Nephron progenitor cell (in vitro differentiated cells): Measurements from ENCODE around the gene RPL13A.
"Not testable (repeated sequence)": the region's sequence is repeated elsewhere in the genome, so short reads cannot be mapped to it uniquely, and the experiment has no call there.

Experiments used
- DNase-seq: peaks from one replicate; pipeline ENCODE4 v3.0.0; 2021
- H3K27ac Mint-ChIP-seq: 2 replicates; pipeline ENCODE4 v1.8.0; 2021; ENCODE audit warnings: mild to moderate bottlenecking, moderate library complexity, mixed read lengths
- H3K27me3 Mint-ChIP-seq: 2 replicates; pipeline ENCODE4 v1.8.0; 2021; ENCODE audit warnings: mild to moderate bottlenecking, low read depth, mixed read lengths; ENCODE audit not compliant: poor library complexity
- H3K36me3 Mint-ChIP-seq: 2 replicates; pipeline ENCODE4 v1.8.0; 2021; ENCODE audit warnings: low read depth, mixed read lengths
- H3K4me1 Mint-ChIP-seq: 2 replicates; pipeline ENCODE4 v1.8.0; 2021; ENCODE audit warnings: mixed read lengths
- H3K4me3 Mint-ChIP-seq: 2 replicates; pipeline ENCODE4 v1.8.0; 2021; ENCODE audit warnings: mild to moderate bottlenecking, moderate library complexity, mixed read lengths
- H3K9me3 Mint-ChIP-seq: 2 replicates; pipeline ENCODE4 v1.8.0; 2021; ENCODE audit warnings: mild to moderate bottlenecking, moderate library complexity, mixed read lengths
- TF ChIP-seq, protein P1 (sequence below): fragments of 200-600 bp; sonication (generic); IDR thresholded peaks from 2 replicates; pipeline ENCODE4 v1.5.0; 2021; ENCODE audit warnings: antibody characterized with exemption

Gene RPL13A

GRCh38 chr19:49468746-49469447 is 18.5 kb upstream of the RPL13A start:
- Mint-ChIP-seq H3K27me3 (peaks cover 6% of the 10 kb centered on the region), H3K9me3 (no peaks in the 10 kb centered on the region), H3K36me3 (peaks cover 14% of the 10 kb centered on the region), H3K4me3 (no peak overlapping the region), H3K4me1 (peaks cover 8% of the 10 kb centered on the region), H3K27ac (no peak overlapping the region)
- TF ChIP-seq, protein P1, sequence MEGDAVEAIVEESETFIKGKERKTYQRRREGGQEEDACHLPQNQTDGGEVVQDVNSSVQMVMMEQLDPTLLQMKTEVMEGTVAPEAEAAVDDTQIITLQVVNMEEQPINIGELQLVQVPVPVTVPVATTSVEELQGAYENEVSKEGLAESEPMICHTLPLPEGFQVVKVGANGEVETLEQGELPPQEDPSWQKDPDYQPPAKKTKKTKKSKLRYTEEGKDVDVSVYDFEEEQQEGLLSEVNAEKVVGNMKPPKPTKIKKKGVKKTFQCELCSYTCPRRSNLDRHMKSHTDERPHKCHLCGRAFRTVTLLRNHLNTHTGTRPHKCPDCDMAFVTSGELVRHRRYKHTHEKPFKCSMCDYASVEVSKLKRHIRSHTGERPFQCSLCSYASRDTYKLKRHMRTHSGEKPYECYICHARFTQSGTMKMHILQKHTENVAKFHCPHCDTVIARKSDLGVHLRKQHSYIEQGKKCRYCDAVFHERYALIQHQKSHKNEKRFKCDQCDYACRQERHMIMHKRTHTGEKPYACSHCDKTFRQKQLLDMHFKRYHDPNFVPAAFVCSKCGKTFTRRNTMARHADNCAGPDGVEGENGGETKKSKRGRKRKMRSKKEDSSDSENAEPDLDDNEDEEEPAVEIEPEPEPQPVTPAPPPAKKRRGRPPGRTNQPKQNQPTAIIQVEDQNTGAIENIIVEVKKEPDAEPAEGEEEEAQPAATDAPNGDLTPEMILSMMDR = no peak
- DNase-seq = peak; percentile 64

DNA sequence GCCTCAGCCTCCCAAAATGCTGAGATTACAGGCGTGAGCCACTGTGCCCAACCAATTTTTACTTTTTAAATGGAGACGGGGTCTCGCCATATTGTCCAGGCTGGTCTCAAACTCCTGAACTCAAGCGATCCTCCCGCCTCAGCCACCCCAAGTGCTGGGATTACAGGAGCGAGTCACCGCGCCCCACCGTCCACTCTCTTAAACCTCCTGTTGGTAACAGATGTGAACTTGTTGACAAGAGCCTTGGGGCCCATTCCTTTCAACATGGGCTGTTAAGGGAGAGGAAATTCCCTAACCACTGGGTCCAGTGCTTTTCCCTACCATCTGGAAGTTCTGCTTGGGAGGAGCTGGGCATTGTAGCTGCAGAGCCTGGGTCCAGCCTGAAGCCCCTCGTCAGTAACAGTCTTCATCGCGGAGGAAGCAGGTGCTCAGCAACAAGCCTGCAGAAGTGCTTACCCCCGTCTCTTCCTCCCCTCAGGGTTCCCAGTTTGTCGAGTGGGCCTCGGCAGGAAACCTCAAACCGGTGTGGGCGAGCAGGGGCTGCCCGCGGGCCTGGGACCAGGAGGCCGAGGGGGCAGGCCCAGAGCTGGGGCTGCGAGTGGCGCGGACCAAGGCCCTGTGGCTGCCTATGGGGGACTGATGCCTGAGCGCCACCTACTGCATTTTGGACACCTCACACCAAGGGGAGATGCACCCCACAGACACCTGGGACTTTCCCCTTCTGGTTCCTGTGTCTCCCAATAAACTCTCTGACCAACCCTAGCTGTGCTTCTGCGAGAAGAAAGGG is 17.4 kb upstream of the RPL13A start:
- Mint-ChIP-seq H3K36me3 (peaks cover 14% of the 10 kb centered on the region), H3K27me3 (peaks cover 8% of the 10 kb centered on the region), H3K9me3 (no peaks in the 10 kb centered on the region), H3K4me1 (peaks cover 15% of the 10 kb centered on the region), H3K4me3 (no peak overlapping the region), H3K27ac (no peak overlapping the region)
- no peak for DNase-seq
- TF ChIP-seq, protein P1 = no peak

GRCh38 chr19:49470615-49470978 is 16.8 kb upstream of the RPL13A start:
- DNase-seq = no peak
- H3K4me1 Mint-ChIP-seq = peaks cover 21% of the 10 kb centered on the region
- peaks cover 14% of the 10 kb centered on the region for H3K36me3 Mint-ChIP-seq
- no peak overlapping the region for H3K4me3 Mint-ChIP-seq
- H3K27ac Mint-ChIP-seq = peak overlapping the region; percentile 27
- TF ChIP-seq, protein P1 = no peak
- H3K9me3 Mint-ChIP-seq = no peaks in the 10 kb centered on the region
- peaks cover 14% of the 10 kb centered on the region for H3K27me3 Mint-ChIP-seq

- TF ChIP-seq, protein P1 = no peak
- Mint-ChIP-seq H3K9me3 (no peaks in the 10 kb centered on the region), H3K4me1 (peaks cover 31% of the 10 kb centered on the region), H3K36me3 (peaks cover 14% of the 10 kb centered on the region), H3K27me3 (peaks cover 18% of the 10 kb centered on the region), H3K4me3 (no peak overlapping the region), H3K27ac (no peak overlapping the region)
- DNase-seq = no peak
Observed at GRCh38 chr19:49472936-49473335, 14.5 kb upstream of the RPL13A start.

- peaks cover 31% of the 10 kb centered on the region for H3K4me1 Mint-ChIP-seq
- H3K4me3 Mint-ChIP-seq, DNase-seq, H3K9me3 Mint-ChIP-seq, H3K27ac Mint-ChIP-seq: not testable (repeated sequence)
- peaks cover 14% of the 10 kb centered on the region for H3K36me3 Mint-ChIP-seq
- H3K27me3 Mint-ChIP-seq = peaks cover 18% of the 10 kb centered on the region
Observed at GRCh38 chr19:49473501-49473867, 13.9 kb upstream of the RPL13A start.

DNA sequence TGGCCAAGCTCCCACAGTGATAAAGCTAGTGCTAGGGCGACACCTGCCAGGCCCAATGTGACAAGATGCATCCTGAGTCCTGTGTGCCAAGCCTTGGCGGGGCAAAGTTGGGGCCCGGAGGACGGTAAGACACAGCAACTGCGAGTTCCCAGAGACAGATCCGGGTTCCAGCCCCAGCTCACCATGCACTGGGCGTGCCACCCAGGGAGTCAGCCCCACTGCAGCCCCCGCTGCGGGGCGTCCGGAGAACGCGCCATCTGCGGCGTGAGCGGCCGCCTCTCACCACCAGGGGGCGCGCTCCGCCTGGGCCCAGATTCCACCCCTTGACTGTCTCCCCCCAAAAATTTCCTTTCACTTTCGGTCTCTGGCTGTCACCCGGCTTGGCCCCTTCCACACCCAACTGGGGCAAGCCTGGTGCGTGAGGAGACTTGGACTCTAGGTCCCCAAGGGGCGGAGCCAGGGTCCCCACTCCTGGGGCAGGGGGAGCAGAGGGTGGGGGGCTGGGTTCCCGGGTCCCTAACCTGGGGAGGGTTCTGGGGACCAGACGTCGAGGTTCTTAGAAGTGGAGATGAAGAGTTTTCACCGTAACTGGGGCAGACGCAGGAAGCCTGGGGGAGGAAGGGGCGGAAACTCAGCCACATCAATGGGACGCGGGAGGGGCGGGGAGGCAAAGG is 13.4 kb upstream of the RPL13A start, which contains the start of gene FLT3LG:
TSS of gene FLT3LG (plus strand) at position 348 of the 674 bp plus-strand sequence. CDS start 425 bp downstream, outside the sequence.
- peak; percentile 73 for DNase-seq
- TF ChIP-seq, protein P1 = peak; percentile 92
- peaks cover 26% of the 10 kb centered on the region for H3K4me1 Mint-ChIP-seq
- H3K36me3 Mint-ChIP-seq = peaks cover 10% of the 10 kb centered on the region
- peak within 1 kb of the TSS; percentile 61 for H3K4me3 Mint-ChIP-seq
- peaks cover 18% of the 10 kb centered on the region for H3K27me3 Mint-ChIP-seq
- H3K9me3 Mint-ChIP-seq = no peaks in the 10 kb centered on the region
- H3K27ac Mint-ChIP-seq = no peak within 1 kb of the TSS
